GM21576 (cell line): ENCODE measurements around the gene USP48.
"Not testable (repeated sequence)": the region's sequence is repeated elsewhere in the genome, so short reads cannot be mapped to it uniquely, and the experiment has no call there.

Experiments used
- ATAC-seq: cut with Tn5 transposase; IDR thresholded peaks from one replicate; pipeline ENCODE4 v1.9.1; 2021; ENCODE audit warnings: mild to moderate bottlenecking, moderate library complexity; ENCODE audit not compliant: unreplicated experiment

The USP48 gene

GRCh38 chr1:21702780-21703179 is 80.2 kb downstream of the USP48 start:
- ATAC-seq: no peak

- no peak for ATAC-seq
These were observed 81.5 kb downstream of the USP48 start for GRCh38 chr1:21701401-21701800.

GRCh38 chr1:21700094-21700493 is 82.9 kb downstream of the USP48 start:
- no peak for ATAC-seq

- ATAC-seq: no peak
These were observed 86.0 kb downstream of the USP48 start for GRCh38 chr1:21696931-21697330.

GRCh38 chr1:21693732-21694131 is 89.2 kb downstream of the USP48 start:
- ATAC-seq: no peak

GRCh38 chr1:21691739-21692138 is 91.2 kb downstream of the USP48 start:
- no peak for ATAC-seq

- ATAC-seq: no peak
These were observed 93.1 kb downstream of the USP48 start for GRCh38 chr1:21689661-21690372.

GRCh38 chr1:21687081-21687529 is 95.8 kb downstream of the USP48 start:
- ATAC-seq: no peak

GRCh38 chr1:21685946-21686678 is 96.8 kb downstream of the USP48 start:
- no peak for ATAC-seq

- no peak for ATAC-seq
These were observed 101.5 kb downstream of the USP48 start for GRCh38 chr1:21681426-21681825.

GRCh38 chr1:21680918-21681317 is 102.0 kb downstream of the USP48 start:
- no peak for ATAC-seq

- ATAC-seq: no peak
These were observed 102.6 kb downstream of the USP48 start for GRCh38 chr1:21680381-21680780.

- ATAC-seq: no peak
These were observed 105.8 kb downstream of the USP48 start for GRCh38 chr1:21677168-21677567.

- no peak for ATAC-seq
These were observed 108.0 kb downstream of the USP48 start for GRCh38 chr1:21674957-21675356.

GRCh38 chr1:21673853-21674252 is 109.1 kb downstream of the USP48 start:
- not testable (repeated sequence) for ATAC-seq

GRCh38 chr1:21673277-21673780 is 109.6 kb downstream of the USP48 start:
- ATAC-seq: no peak

GRCh38 chr1:21672478-21673276 is 110.3 kb downstream of the USP48 start:
- no peak for ATAC-seq

- no peak for ATAC-seq
These were observed 111.0 kb downstream of the USP48 start for GRCh38 chr1:21671915-21672314.

- no peak for ATAC-seq
These were observed 111.7 kb downstream of the USP48 start for GRCh38 chr1:21670956-21671902.
